Astrocyte (in vitro differentiated cells and primary cell): ENCODE measurements around the gene CPM.

Experiments used
- CTCF ChIP-seq: IDR thresholded peaks from 2 replicates; pipeline ENCODE4 v1.5.1; 2011; ENCODE audit warnings: low read depth, mild to moderate bottlenecking, inconsistent platforms, low read length, moderate library complexity; ENCODE audit not compliant: insufficient read depth
- EZH2 ChIP-seq: IDR thresholded peaks from 2 replicates; pipeline ENCODE4 v1.6.1; 2012; ENCODE audit warnings: mild to moderate bottlenecking, low read length, inconsistent platforms; ENCODE audit not compliant: insufficient read depth

- TF ChIP-seq CTCF: no peak
- TF ChIP-seq EZH2: no peak
Measured at GRCh38 chr12:68868043-68868790, 64.8 kb downstream of the CPM start.
